SK-N-SH (cell line): ENCODE data around the gene SARDH. TPM values are rescaled to one million over a fixed set of nuclear protein-coding genes. Genes with fewer than 3 reads are reported as not detected.

Source experiments
- CTCF ChIA-PET: fragments of 300-600, 350-600 bp; formaldehyde crosslinking; extraction: SDS; loops from one replicate; lab custom pipeline; 2021; lab: Yijun Ruan, JAX
- POLR2A ChIA-PET: fragments of 350-600 bp; sonication (Branson Sonifier 250); formaldehyde crosslinking; extraction: SDS; loops from one replicate; lab custom pipeline; 2020; ENCODE audit warnings: antibody characterized with exemption, inconsistent platforms; lab: Yijun Ruan, JAX
- DNase-seq: peaks from one replicate; pipeline ENCODE4 v3.0.0; 2012
- H2AFZ ChIP-seq: fragments of 200-600 bp; sonication (generic); 2 replicates; pipeline ENCODE4 v1.8.1; 2016; ENCODE audit warnings: antibody characterized with exemption, mild to moderate bottlenecking, low read depth
- H3F3A ChIP-seq: fragments of 200-600 bp; sonication (generic); replicated peaks from 2 replicates; pipeline ENCODE3; 2016; ENCODE audit warnings: antibody characterized with exemption, mild to moderate bottlenecking; ENCODE audit not compliant: insufficient read depth
- H3K27ac ChIP-seq, 2 experiments: fragments of 200-500 bp in 1 of 2; fragments of 200-600 bp in 1 of 2; sonication (Bioruptor generic) in 1 of 2; sonication (generic), shearing (Covaris generic) in 1 of 2; 2 replicates each; pipeline versions ENCODE4 v1.5.1 to v1.6.1; 2014 to 2016; ENCODE audit warnings: low read depth in 2 of 2, inconsistent platforms in 1 of 2, low read length in 1 of 2, mild to moderate bottlenecking in 1 of 2, mixed read lengths in 1 of 2
- H3K27me3 ChIP-seq: fragments of 200-600 bp; sonication (generic), shearing (Covaris generic); 2 replicates; pipeline ENCODE4 v1.6.1; 2016; ENCODE audit warnings: mixed run types; ENCODE audit not compliant: insufficient read depth
- H3K36me3 ChIP-seq, 2 experiments: fragments of 200-500 bp in 1 of 2; fragments of 200-600 bp in 1 of 2; sonication (Bioruptor generic) in 1 of 2; sonication (generic) in 1 of 2; replicated peaks in 1 of 2; 2 replicates each; pipeline versions ENCODE3 to v1.5.1; 2014 to 2016; ENCODE audit warnings: low read length in 1 of 2, mild to moderate bottlenecking in 1 of 2; ENCODE audit not compliant: insufficient read depth in 2 of 2, control insufficient read depth in 1 of 2
- H3K4me1 ChIP-seq, 2 experiments: fragments of 200-500 bp in 1 of 2; fragments of 200-600 bp in 1 of 2; sonication (Bioruptor generic) in 1 of 2; sonication (generic), shearing (Covaris generic) in 1 of 2; 2 replicates each; pipeline versions ENCODE4 v1.5.1 to v1.6.1; 2014 to 2016; ENCODE audit warnings: low read depth in 1 of 2, low read length in 1 of 2, mixed run types in 1 of 2; ENCODE audit not compliant: insufficient read depth in 2 of 2, control insufficient read depth in 1 of 2
- H3K4me2 ChIP-seq: fragments of 200-600 bp; sonication (generic), shearing (Covaris generic); 2 replicates; pipeline ENCODE4 v1.6.1; 2017; ENCODE audit warnings: mixed run types
- H3K4me3 ChIP-seq, 2 experiments: fragments of 200-500 bp in 1 of 2; fragments of 200-600 bp in 1 of 2; sonication (Bioruptor generic) in 1 of 2; sonication (generic), shearing (Covaris generic) in 1 of 2; 2 replicates each; pipeline versions ENCODE4 v1.5.1 to v1.8.1; 2014 to 2016; ENCODE audit warnings: low read depth in 2 of 2, inconsistent platforms in 1 of 2, low read length in 1 of 2, mild to moderate bottlenecking in 1 of 2, mixed read lengths in 1 of 2, moderate library complexity in 1 of 2
- H3K79me2 ChIP-seq: fragments of 200-600 bp; sonication (generic); 2 replicates; pipeline ENCODE4 v1.8.1; 2017; ENCODE audit warnings: mild to moderate bottlenecking; ENCODE audit not compliant: insufficient read depth
- H3K9ac ChIP-seq: fragments of 200-600 bp; sonication (generic); 2 replicates; pipeline ENCODE4 v1.6.1; 2017; ENCODE audit warnings: mixed run types
- H3K9me2 ChIP-seq: fragments of 200-600 bp; sonication (generic); 2 replicates; pipeline ENCODE4 v1.6.1; 2017; ENCODE audit warnings: mixed run types
- H3K9me3 ChIP-seq: fragments of 200-600 bp; sonication (generic); 2 replicates; pipeline ENCODE4 v1.6.1; 2017; ENCODE audit warnings: mixed run types, mild to moderate bottlenecking, moderate library complexity
- H4K20me1 ChIP-seq: fragments of 200-600 bp; sonication (generic); 2 replicates; pipeline ENCODE4 v1.6.1; 2017; ENCODE audit warnings: mild to moderate bottlenecking, mixed run types; ENCODE audit not compliant: insufficient read depth
- CHD2 ChIP-seq: fragments of 150-350 bp; IDR thresholded peaks from 2 replicates; pipeline ENCODE4 v1.6.1; 2018; ENCODE audit warnings: low read length; ENCODE audit not compliant: partially characterized antibody
- ELF1 ChIP-seq: IDR thresholded peaks from 2 replicates; pipeline ENCODE4 v1.4.0; 2012
- FOSL2 ChIP-seq: IDR thresholded peaks from 2 replicates; pipeline ENCODE4 v1.4.0; 2012; ENCODE audit warnings: low read depth, mild to moderate bottlenecking, moderate library complexity, borderline replicate concordance
- FOXJ3 ChIP-seq: sonication (generic); formaldehyde crosslinking; IDR thresholded peaks from 2 replicates; pipeline ENCODE4 v1.5.1; 2020; ENCODE audit warnings: mild to moderate bottlenecking, missing genetic modification reagents
- GATA2 ChIP-seq: sonication (generic); formaldehyde crosslinking; IDR thresholded peaks from 2 replicates; pipeline ENCODE4 v1.5.0; 2020; ENCODE audit warnings: mild to moderate bottlenecking, missing genetic modification reagents
- MEF2A ChIP-seq: IDR thresholded peaks from 2 replicates; pipeline ENCODE4 v1.4.0; 2012; ENCODE audit warnings: low read depth, borderline replicate concordance
- MXI1 ChIP-seq: IDR thresholded peaks from 2 replicates; pipeline ENCODE4 v1.6.1; 2012; ENCODE audit warnings: mild to moderate bottlenecking, low read depth, low read length, improper control_type of control experiment
- NFIC ChIP-seq: IDR thresholded peaks from 2 replicates; pipeline ENCODE4 v1.4.0; 2012; ENCODE audit warnings: borderline replicate concordance
- NRF1 ChIP-seq: IDR thresholded peaks from 2 replicates; pipeline ENCODE4 v1.6.1; 2012; ENCODE audit warnings: low read depth, mild to moderate bottlenecking, low read length
- POLR2AphosphoS5 ChIP-seq: IDR thresholded peaks from 2 replicates; pipeline ENCODE4 v1.6.1; 2012; ENCODE audit warnings: low read depth, low read length
- RCOR1 ChIP-seq: fragments of 150-350 bp; IDR thresholded peaks from 2 replicates; pipeline ENCODE4 v1.6.1; 2017; ENCODE audit warnings: antibody characterized with exemption, low read length
- USF2 ChIP-seq: fragments of 150-350 bp; IDR thresholded peaks from 2 replicates; pipeline ENCODE4 v1.6.1; 2017; ENCODE audit warnings: antibody characterized with exemption, low read length, low read depth, borderline replicate concordance
- ZBTB33 ChIP-seq: IDR thresholded peaks from 2 replicates; pipeline ENCODE4 v1.4.0; 2012; ENCODE audit warnings: low read depth, borderline replicate concordance
- WGBS: methylation state at CpG from one replicate; pipeline ENCODE4 v1.1.6; 2017; ENCODE audit warnings: low lambda C conversion rate; 5-methylcytosine and 5-hydroxymethylcytosine counted together
- polyA plus RNA-seq, 3 experiments: library from polyadenylated mRNA; depleted of rRNA; stranded (reverse); fragments of >200 nt; gene quantifications; 2 replicates each; pipeline ENCODE4 v1.2.3, GENCODE V29; 2012
- TF ChIP-seq, protein P1 (sequence below): fragments of 200-600 bp; sonication (generic); IDR thresholded peaks from 2 replicates; pipeline ENCODE4 v1.6.1; 2017; ENCODE audit warnings: antibody characterized with exemption, mild to moderate bottlenecking, moderate library complexity
- TF ChIP-seq, protein P2 (sequence below): IDR thresholded peaks from 2 replicates; pipeline ENCODE4 v1.4.0; 2012; ENCODE audit warnings: low read depth
- TF ChIP-seq, protein P3 (sequence below): fragments of 150-350 bp; IDR thresholded peaks from 2 replicates; pipeline ENCODE4 v1.6.1; 2016; ENCODE audit warnings: mild to moderate bottlenecking, low read depth, low read length

The SARDH gene
- polyA plus RNA-seq, 1 of the 3 experiments (the other 2 are of a cell fraction): 5.9 TPM

- Histone ChIP-seq H3K9ac (no peak overlapping the region), H3K4me2 (no peak overlapping the region), H3K27me3 (no peaks in the 10 kb centered on the region), H3K4me3 (no peak overlapping the region), H3K27ac (no peak overlapping the region), H2AFZ (no peak overlapping the region), H4K20me1 (no peaks in the 10 kb centered on the region), H3F3A (peaks cover 4% of the 10 kb centered on the region), H3K4me1 (no peaks in the 10 kb centered on the region; a peak in 1 of 4 replicates), H3K9me3 (no peaks in the 10 kb centered on the region), H3K36me3 (peaks cover 0 to 10% of the 10 kb centered on the region in 2 experiments), H3K9me2 (no peaks in the 10 kb centered on the region), H3K79me2 (no peaks in the 10 kb centered on the region)
- DNase-seq: no peak
- CTCF ChIA-PET: interaction anchor here (3.1 to 5.7 kb wide), 2 partner anchors 12 to 28 kb away, joined by 11 to 35 read pairs; no protein-coding TSS in a partner anchor
- no peak for TF ChIP-seq GATA2
- TF ChIP-seq MEF2A: no peak
- no peak for TF ChIP-seq NFIC
- TF ChIP-seq CHD2: no peak
- no peak for TF ChIP-seq POLR2AphosphoS5
- no peak for TF ChIP-seq RCOR1
- TF ChIP-seq, protein P1, sequence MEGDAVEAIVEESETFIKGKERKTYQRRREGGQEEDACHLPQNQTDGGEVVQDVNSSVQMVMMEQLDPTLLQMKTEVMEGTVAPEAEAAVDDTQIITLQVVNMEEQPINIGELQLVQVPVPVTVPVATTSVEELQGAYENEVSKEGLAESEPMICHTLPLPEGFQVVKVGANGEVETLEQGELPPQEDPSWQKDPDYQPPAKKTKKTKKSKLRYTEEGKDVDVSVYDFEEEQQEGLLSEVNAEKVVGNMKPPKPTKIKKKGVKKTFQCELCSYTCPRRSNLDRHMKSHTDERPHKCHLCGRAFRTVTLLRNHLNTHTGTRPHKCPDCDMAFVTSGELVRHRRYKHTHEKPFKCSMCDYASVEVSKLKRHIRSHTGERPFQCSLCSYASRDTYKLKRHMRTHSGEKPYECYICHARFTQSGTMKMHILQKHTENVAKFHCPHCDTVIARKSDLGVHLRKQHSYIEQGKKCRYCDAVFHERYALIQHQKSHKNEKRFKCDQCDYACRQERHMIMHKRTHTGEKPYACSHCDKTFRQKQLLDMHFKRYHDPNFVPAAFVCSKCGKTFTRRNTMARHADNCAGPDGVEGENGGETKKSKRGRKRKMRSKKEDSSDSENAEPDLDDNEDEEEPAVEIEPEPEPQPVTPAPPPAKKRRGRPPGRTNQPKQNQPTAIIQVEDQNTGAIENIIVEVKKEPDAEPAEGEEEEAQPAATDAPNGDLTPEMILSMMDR: no peak
- TF ChIP-seq FOSL2: no peak
- TF ChIP-seq USF2: no peak
- TF ChIP-seq ZBTB33: no peak
- TF ChIP-seq, protein P2, sequence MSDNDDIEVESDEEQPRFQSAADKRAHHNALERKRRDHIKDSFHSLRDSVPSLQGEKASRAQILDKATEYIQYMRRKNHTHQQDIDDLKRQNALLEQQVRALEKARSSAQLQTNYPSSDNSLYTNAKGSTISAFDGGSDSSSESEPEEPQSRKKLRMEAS: no peak
- no peak for TF ChIP-seq FOXJ3
- no peak for TF ChIP-seq MXI1
- TF ChIP-seq NRF1: no peak
- TF ChIP-seq ELF1: no peak
- TF ChIP-seq, protein P3, sequence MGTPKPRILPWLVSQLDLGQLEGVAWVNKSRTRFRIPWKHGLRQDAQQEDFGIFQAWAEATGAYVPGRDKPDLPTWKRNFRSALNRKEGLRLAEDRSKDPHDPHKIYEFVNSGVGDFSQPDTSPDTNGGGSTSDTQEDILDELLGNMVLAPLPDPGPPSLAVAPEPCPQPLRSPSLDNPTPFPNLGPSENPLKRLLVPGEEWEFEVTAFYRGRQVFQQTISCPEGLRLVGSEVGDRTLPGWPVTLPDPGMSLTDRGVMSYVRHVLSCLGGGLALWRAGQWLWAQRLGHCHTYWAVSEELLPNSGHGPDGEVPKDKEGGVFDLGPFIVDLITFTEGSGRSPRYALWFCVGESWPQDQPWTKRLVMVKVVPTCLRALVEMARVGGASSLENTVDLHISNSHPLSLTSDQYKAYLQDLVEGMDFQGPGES: no peak
- POLR2A ChIA-PET: no interaction called here
- 93% methylated on average over 2 of the region's 6 CpGs for WGBS
Observed at GRCh38 chr9:133754187-133754586, 16.0 kb upstream of the SARDH start.
